GM21576 (cell line): ENCODE measurements around the gene BRAT1.

ENCODE experiments used
- ATAC-seq: cut with Tn5 transposase; IDR thresholded peaks from one replicate; pipeline ENCODE4 v1.9.1; 2021; ENCODE audit warnings: mild to moderate bottlenecking, moderate library complexity; ENCODE audit not compliant: unreplicated experiment

BRAT1 gene

DNA sequence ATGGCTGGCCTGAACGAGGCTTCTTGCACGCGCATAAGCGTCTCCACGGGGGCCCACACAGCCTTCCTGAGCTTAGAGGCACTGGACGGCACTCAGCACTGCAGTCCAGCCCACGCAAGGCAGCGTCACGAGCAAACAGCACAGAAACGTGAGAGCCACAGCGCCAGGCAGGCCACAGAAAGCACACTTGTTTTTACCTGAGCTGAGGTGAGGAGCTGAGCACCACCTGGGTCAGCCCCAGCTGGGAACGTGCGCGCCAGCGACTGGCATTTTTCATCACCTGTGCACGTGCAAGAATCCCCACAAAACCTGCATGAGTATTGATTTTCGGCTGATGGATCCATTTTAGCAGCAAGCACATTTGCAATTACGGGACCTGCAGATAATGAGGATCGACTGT is 30.1 kb upstream of the BRAT1 start:
- no peak for ATAC-seq

DNA sequence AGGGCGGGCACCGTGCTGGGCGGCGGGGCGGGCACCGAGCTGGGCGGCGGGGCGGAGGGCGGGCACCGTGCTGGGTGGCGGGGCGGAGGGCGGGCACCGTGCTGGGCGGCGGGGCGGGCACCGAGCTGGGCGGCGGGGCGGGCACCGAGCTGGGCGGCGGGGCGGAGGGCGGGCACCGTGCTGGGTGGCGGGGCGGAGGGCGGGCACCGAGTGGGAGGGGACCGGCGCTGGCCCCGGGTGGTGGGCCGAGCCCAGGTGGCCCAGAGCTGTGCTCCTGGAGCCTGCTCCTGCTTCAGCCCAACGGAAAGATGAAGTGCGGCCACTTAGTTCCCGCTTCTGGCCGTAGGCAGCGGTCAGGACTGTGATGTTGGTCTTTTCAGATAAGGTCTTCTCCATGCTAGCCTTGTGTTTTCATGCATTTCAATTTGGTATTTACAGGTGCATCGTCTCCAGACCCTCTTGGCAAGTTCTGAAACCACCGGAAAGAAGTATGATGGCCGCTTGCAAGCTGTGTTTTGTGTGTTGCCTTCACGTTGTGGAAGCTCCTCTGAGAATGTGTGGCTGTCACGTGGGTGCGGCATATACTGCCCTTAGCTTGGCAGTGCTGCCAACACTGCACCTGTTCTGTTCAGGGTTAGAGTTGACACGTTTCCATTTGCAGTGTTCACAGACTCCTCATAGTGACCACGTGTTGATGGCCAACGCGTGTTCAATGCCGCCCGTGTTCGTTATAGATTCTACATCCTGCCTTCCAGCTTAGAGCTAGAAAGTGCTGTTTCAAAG is 28.7 kb upstream of the BRAT1 start:
- ATAC-seq = no peak

DNA sequence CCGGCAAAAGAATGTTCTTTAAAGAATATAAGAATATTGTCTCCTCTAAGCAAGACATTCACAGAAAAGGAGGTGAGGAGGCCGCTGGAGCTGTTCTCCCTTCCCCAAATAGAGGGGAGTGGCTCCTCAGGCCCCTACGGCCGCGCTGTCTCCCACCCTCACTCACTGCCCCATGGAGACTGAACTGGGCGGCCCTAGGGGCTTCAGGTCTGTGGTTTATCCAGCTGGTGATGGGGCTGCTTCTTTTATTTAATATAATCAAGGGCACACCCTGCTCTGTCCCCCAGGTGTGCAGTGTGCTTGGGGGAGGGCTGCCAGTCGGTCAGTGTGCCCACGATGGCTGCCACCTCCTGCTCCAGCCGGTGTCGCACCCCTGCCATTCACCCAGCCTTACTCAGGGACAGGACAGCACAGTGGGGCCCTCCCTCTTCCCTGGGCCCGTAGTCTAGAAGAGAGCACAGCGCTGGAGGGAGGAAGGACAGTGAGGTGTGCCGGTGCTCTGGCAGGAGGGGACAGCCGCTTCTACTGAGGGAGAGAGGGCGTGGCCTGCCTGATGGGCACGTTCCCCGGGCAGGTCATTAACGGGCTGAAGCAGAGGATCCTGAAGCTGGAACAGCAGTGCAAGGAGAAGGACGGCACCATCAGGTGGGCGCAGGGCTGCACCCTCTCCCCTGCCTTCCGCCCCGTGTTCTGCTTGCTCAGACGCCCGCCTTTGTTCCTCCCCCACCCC is 26.8 kb upstream of the BRAT1 start:
- ATAC-seq = no peak

DNA sequence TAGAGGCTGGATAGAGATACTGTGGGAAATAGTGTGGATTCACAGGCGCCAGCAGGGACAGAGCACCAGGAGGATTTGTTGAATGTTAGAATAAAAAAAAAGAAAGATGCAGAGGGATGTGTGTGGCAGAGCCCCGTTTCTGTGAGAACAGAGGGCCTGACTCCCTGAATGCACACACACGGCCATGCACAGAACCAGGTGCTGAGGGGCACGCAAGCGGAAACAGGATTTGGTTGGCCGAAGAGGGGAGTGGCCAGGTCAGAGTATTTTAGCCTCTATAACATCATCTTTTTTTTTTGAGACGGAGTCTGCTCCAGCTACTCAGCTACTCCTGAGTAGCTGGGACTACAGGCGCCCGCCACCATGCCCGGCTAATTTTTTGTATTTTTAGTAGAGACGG is 25.3 kb upstream of the BRAT1 start:
- ATAC-seq = no peak

DNA sequence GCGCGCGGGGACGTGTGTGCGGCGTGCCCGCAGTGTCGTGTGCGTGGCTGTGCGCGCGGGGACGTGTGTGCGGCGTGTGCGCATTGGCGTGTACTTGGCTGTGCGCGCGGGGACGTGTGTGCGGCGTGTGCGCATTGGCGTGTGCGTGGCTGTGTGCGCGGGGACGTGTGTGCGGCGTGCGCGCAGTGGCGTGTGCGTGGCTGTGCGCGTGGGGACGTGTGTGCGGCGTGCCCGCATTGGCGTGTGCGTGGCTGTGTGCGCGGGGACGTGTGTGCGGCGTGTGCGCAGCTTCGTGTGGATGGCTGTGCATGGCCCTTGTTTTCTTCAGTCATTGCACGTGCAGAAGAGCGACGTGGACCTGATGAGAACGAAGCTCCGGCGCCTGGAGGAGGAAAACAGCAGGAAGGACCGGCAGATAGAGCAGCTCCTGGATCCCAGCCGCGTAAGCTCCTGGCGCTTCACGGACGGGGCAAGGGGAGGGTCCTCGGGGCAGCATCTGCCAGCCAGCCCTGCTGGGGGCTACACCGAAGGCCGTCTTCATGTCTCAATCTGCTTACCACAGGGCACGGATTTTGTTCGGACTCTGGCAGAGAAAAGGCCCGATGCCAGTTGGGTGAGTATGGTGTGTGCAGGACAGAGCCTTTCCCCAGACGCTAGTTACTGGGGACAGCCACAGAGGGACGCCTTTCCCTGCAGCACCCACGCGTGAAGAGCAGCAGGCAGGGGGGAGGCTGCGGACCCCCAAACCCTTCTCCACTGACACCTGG is 22.8 kb upstream of the BRAT1 start:
- ATAC-seq = no peak

DNA sequence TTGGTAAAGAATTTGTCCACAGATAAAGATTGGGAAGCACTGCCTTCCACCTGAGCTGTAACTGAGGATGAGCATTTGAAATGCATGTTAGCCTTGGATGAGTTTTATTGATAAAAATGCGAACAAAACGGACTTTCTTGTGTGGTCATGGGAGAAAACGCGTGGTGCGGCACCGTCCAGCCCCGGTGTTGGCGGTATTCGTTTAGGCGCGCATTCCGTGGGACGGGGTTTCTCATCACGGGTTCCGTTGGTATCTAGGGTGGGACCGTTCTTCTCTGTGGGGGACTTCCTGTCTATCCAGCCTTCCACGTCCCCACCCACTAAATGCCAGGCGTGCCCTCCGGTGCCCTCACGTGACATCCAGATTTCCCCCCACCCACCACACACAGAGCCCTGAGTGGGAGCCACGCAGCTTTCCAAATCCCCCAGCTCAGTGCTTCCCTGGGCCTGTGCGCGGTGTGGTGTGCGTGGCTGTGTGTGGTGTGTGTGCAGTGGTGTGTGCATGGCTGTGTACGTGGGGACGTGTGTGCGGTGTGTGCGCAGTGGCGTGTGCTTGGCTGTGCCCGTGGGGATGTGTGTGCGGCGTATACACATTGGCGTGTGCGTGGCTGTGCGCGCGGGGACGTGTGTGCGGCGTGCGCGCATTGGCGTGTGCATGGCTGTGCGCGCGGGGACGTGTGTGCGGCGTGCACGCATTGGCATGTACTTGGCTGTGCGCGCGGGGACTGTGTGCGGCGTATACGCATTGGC is 21.6 kb upstream of the BRAT1 start:
- no peak for ATAC-seq

DNA sequence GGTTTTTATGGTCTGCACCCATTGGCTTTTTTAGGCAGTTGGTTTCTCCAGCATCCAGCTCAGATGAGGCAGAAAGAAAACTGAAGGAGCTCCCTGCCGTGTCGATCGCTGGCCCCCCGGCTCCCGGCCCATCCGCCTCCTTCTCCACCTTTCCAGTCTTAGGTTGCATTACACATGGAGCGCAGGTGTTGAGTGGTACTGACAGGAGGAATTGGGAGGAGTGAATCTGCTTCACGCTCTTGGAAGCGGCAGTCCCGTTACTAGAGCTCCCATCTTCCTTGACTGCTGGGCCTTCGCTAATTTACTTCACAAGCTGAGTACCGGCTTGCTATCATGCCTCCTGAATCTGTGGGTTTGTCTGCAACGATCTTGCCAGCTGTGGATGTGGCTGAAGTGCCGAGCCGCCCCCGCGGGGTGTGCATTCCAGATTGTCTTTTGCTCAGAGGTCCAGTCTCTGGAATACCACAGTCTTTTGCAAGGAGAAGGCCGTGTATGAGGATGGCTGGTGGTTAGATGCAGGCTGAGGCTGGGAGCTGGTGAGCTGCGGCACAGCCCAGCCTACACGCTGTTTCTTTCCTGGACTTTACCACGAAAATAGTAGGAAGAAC is 20.5 kb upstream of the BRAT1 start:
- no peak for ATAC-seq

DNA sequence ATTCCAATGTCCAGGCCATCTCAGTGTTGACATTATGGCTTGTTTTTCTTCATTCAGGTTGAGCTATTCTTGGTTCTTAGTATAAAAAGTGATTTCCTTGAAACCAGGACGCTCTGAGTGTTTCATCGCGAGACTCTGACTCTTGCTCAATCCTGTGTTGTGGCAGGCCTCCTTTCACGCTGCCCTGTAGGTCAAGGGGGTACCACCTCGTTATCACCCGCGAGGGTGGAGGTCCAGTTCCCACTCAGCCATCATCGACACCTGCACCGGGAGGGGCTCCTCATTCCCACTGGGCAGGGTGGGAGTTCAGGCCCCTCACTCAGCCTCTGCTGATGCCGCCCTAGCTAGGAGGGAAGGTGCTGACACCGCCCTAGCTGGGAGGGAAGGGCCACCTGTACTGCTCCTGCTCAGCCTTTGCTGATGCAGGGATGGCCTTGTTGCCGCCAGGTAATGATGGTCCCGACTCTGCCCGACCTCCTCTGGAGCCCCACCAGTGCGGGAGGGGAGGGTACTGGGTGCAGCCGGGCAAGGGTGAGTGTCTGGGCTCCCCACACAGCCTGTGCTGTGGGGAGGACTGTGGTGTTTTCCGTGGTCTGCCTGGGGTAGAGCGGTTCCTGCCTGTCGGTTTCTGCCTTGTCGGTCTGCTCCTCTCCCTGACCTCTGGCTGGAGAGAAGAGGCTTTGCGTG is 19.9 kb upstream of the BRAT1 start:
- no peak for ATAC-seq

DNA sequence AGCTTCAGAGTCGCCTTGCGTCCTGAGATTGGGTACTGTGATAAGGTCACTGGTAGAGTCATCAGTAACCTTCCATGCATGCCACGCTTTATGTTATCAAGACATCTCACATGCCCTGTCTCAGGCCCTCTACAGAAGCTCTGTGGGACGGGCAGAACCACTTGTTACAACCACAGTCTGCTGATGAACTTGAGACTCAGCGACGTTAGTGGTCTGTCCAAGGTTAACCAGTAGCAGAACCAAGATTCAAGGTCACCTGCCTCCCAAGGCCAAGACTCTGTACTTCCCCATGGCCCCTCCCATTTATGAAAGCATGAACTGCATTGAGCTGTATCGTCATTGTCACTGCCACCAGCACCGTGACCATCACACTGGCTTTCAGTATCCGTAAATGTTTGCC is 18.4 kb upstream of the BRAT1 start:
- no peak for ATAC-seq

DNA sequence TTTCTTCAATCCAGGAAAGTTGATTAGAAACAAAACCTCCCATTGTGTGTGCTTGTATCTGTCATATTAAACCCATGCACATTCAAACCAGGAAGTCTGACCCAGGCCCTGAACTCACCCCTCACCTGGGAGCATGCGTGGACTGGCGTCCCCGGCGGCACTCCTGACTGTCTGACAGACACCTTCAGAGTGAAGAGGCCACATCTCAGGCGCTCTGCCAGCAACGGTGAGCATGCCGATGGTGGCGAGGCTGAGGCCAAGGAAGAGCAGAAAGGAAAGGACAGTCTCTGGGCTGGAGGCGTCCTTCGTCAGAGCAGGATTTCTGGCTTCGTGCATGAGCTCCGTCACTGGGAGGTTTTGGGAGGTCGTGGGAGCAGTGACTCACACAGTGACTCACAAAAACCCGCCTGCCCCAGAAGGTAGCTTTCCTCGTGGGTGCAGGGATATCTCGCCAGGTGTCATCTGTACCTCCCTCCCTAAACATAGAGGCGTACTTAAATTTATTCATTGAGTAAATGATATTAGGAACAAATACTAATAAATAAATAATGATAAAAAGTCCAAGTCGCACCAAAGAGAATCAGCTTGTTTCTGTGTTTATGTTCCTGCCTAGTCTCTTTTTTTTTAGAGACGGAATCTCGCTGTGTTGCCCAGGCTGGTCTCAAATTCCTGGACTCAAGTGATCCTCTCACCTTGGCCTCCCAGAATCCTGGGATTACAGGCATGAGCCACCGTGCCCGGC is 16.9 kb upstream of the BRAT1 start:
- ATAC-seq = no peak

DNA sequence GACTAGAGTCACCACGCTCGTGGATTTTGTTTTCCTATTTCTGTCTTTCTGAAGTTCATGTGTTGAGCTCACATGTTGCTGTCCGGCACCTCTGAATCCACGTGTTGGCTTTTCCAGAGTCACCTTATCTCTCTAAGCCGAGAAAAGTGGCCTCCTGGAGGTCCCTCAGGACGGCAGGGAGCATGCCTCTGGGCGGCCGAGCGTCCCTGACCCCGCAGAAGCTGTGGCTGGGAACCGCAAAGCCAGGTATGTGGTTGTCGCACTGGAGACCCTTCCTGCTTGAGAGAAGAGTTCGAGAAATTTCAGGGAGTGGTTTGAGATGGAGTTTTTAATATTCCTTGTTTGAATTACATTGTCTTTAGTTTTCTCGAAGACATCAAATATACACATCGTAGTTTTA is 16.1 kb upstream of the BRAT1 start:
- no peak for ATAC-seq

DNA sequence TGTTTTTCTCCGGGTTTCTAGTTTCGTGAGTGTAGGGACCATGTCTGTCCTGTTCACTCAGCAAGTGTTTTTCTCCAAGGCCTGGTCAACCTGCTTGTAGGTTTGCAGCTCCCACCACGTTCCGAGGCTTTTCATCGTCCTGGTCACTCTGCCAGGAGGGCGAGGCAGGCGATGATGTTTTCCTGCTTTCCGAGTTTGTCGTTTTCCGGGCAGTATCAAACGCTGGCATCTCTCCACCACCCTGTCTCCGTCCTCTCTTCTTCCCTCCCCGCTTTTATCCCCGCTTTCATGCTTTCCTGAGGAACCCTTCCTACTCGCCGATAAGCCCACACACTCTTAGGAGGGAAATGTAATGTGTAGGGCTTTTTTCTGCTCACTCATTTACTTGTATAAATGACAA is 14.7 kb upstream of the BRAT1 start:
- ATAC-seq = no peak

DNA sequence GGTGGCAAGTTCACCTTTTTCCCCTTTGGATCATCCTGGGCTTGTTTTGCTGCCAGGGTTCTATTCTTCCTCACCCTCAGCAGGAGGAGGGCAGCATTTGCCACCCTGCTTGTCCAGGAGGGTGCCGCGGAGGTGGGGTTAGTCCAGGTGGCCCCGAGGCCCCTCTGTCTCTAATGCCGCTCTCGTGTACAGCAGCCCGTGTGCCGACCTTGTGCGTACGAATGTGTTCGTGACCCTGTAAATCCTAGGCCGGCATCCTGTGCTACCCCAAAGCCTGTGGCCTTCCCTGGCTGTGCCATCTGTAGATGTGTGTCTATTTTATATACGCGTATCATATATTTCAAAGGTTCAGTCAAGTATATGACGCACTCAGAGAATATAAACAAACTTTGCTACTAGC is 14.1 kb upstream of the BRAT1 start:
- no peak for ATAC-seq

DNA sequence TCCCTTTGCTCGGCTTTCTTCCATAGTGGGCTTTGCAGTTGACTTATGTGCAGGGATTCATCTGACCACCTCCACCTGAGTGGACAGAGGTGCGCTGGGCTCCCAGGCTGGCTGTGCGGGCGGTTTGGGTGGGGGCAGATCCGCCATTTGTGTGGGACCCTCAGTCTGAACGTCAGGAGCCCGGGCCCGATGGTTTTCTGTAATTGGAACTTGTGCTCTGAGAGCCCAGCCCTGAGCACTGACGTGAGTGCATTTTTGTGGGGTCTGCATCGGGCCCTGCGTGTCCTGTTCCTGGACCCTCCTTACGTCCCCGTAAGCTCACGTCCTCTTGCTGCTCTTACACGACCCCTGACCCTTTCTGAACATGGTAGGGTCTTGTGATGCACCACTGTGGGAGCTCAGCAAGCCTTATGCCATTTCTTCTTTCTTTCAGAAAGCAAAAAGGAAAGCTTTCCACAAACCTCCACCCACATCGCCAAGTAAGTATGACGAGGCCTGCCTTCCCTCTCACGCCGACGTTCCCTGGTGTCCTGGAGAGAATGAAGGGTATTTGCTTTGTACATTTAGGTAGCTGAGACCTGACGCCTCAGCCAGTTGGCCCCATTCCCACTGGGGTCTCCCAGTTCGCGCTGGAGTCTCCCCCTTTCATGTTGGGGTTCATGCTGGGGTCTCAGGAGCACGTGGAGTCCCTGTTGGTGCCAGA is 13.3 kb upstream of the BRAT1 start:
- ATAC-seq = no peak

DNA sequence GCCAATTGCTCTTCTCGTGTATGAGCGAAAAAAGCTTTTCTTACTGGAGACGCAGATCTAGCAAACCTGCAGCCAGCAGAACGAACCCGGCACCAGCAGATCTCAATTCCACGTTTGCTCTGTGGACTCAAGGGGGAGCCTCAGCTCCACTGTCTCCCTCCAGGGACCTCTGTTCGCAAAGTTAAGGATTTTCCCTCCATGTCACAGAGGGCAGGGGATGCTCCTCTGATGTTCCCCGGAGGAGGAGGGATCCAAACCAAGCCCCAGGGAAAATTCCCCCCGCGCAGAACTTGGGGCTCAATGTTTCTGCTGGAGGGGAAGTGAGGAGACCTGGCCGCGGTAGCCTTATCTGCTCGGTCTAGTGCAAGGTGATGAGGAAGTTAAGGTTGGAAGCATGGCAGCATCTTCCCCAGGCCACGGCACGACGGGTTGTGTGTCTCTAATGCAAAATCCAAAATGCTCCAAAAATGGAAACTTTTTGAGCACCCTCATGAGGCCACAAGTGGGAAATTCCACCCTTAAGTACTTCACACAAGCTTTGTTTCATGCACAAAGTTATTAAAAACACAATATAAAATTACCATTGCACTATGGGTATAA is 12.5 kb upstream of the BRAT1 start:
- ATAC-seq = no peak

DNA sequence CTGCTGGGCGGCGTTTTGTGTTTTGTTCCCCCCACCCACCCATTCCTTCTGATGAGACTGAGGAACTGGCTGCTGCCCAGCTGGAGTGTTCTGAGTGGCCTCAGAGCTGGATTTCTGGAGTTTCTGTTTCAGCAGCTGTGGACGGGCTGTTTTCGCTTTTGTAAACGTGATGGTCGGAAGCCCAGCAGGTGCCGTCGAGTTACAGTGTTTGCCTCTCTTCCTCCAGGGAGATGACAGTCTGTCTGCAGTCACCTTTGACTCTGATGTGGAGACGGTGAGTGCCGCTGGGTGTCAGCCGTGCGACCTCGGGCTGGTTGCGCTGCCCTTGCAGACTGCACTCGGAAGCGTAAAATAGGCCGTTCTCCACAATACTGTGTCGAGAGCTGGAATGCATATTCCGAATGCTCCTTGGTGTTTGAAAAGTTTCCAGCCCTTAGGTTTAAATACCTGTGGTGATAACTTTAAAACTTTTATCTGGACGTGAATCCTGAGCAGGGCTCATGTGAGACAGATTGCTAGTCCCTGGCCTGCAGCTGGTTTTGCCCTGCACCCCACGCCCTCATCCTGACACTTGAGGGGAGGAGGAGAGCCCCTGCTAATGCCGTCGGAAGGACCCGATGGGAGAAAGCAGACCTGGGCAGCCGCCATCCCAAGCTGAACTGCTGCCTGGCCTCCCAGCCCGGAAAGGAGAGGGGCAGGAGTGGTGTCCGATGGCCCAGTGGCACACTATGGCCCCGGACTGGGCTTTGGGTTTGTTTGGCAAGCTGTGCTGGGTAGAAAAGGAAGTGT is 11.8 kb upstream of the BRAT1 start:
- ATAC-seq = peak; percentile 81

DNA sequence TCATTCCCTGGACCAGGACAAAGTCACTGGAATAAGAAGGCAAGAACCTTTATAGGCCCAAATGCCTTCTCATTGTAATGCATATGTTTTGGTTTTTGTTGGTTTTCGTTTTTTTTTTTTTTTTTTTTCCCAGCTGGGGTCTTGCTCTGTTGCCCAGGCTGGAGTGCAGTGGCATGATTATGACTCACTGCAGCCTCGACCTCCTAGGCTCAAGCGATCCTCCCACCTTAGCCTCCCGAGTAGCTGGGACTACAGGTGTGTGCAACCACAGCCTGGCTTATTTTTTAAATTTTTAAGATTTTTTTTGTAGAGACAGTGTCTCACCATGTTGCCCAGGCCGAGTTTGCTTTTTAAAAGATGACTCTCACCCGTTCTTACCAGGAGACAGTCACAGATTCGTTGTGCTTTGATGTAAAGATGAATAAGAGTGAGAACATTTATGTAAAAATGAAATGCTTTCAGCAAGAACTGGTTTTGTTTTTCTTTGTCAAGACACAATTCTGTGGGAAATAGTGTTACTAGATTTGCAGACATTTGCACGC is 11.1 kb upstream of the BRAT1 start:
- peak; percentile 16 for ATAC-seq
